ENCODE measurements around the gene CSGALNACT2.

The CSGALNACT2 gene

GRCh38 chr10:43204943-43205671 lies 66.9 kb downstream of the CSGALNACT2 start:
- DNase-seq: peak; percentile 84

GRCh38 chr10:43205681-43206390 lies 67.6 kb downstream of the CSGALNACT2 start:
- DNase-seq: no peak

GRCh38 chr10:43206391-43207235 lies 68.4 kb downstream of the CSGALNACT2 start:
- DNase-seq: no peak

GRCh38 chr10:43208147-43209073 lies 70.2 kb downstream of the CSGALNACT2 start:
- DNase-seq: peak; percentile 17

- DNase-seq: no peak
Observed at GRCh38 chr10:43209074-43209455, 70.8 kb downstream of the CSGALNACT2 start.

- no peak for DNase-seq
Observed at GRCh38 chr10:43209651-43210141, 71.5 kb downstream of the CSGALNACT2 start.

GRCh38 chr10:43210556-43210955 lies 72.3 kb downstream of the CSGALNACT2 start:
- DNase-seq: no peak

- DNase-seq: no peak
Observed at GRCh38 chr10:43211030-43211429, 72.8 kb downstream of the CSGALNACT2 start.

- DNase-seq: no peak
Observed at GRCh38 chr10:43211431-43212042, 73.3 kb downstream of the CSGALNACT2 start.

GRCh38 chr10:43212043-43212721 lies 73.9 kb downstream of the CSGALNACT2 start:
- no peak for DNase-seq

- DNase-seq: no peak
Observed at GRCh38 chr10:43214071-43214955, 76.1 kb downstream of the CSGALNACT2 start.

GRCh38 chr10:43214956-43215561 lies 76.8 kb downstream of the CSGALNACT2 start:
- no peak for DNase-seq

- DNase-seq: no peak
Observed at GRCh38 chr10:43215758-43216455, 77.7 kb downstream of the CSGALNACT2 start.

- no peak for DNase-seq
Observed at GRCh38 chr10:43216931-43217562, 78.8 kb downstream of the CSGALNACT2 start.

GRCh38 chr10:43217563-43218205 lies 79.4 kb downstream of the CSGALNACT2 start:
- DNase-seq: no peak

- no peak for DNase-seq
Observed at GRCh38 chr10:43218206-43218950, 80.1 kb downstream of the CSGALNACT2 start.
